ENCODE data around the gene DPH7. TPM values are rescaled to one million over a fixed set of nuclear protein-coding genes. Genes with fewer than 3 reads are reported as not detected.
"Not testable (repeated sequence)": the region's sequence is repeated elsewhere in the genome, so short reads cannot be mapped to it uniquely, and the experiment has no call there.

The DPH7 gene
- total RNA-seq, 1 experiment from 2014 or later: 54.4 TPM

DNA sequence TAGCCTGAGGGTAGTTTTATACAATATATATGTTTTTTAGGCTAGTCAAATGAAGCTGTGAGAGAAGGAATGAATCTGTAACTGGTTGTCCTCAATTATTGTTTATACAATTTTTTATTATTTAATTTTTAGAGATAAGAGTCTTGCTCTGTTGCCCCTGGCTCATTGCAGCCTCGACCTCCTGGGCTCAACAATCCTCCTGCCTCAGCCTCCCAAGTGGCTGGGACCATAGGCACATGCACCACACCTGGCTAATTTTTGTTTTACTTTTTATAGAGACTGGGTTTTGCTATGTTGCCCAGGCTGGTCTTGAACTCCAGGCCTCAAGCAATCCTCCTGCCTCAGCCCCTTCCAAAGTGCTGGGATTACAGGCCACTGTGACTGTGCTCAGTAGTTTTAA, 24.4 kb downstream of the DPH7 start:
- no peak overlapping the region for H3K27ac ChIP-seq (ENCODE audit: low read depth, low read length)
- intact Hi-C loops (cut with micrococcal nuclease): no loop called here
- TF ChIP-seq ELF1 (IDR thresholded peaks at IDR 0.05; ENCODE audit: borderline replicate concordance, low read depth): no peak
- no peak for TF ChIP-seq EZH2phosphoT487 (IDR thresholded peaks at IDR 0.05; ENCODE audit: borderline replicate concordance)
- TF ChIP-seq POLR2A (IDR thresholded peaks at IDR 0.05; ENCODE audit: borderline replicate concordance, extremely low read depth, insufficient read depth, insufficient read length): no peak
- no peak for TF ChIP-seq EZH2 (IDR thresholded peaks at IDR 0.05)
- TF ChIP-seq REST (IDR thresholded peaks at IDR 0.05; ENCODE audit: low read depth): no peak
- TF ChIP-seq FOSL1 (IDR thresholded peaks at IDR 0.05; ENCODE audit: low read depth): no peak
- H3K27me3 ChIP-seq (ENCODE audit: insufficient read depth, low read length): no peaks in the 10 kb centered on the region
- ATAC-seq (no peak), DNase-seq (ENCODE audit: low read depth, low spot score) (no peak)
- no peak overlapping the region for H2AFZ ChIP-seq (ENCODE audit: low read depth, low read length, poor library complexity, severe bottlenecking)
- no peaks in the 10 kb centered on the region for H3K9me2 ChIP-seq (ENCODE audit: insufficient read depth)
- no peaks in the 10 kb centered on the region for H3K9me3 ChIP-seq (ENCODE audit: control insufficient read depth in 1 of 2, insufficient read depth in 1 of 2, low read depth in 1 of 2, low read length in 2 of 2)
- RAD21 ChIA-PET (ENCODE audit: low non-redundant PET in 1 of 2, low total read pairs in 2 of 2, uncharacterized antibody in 2 of 2, unreplicated experiment in 2 of 2): no interaction called here
- H3K4me1 ChIP-seq (ENCODE audit: control insufficient read depth in 1 of 2, insufficient read depth in 2 of 2, low read length in 2 of 2): peaks cover 11 to 22% of the 10 kb centered on the region in 2 experiments
- peaks cover 8% of the 10 kb centered on the region; the same call in 1 of the 2 replicates for H4K20me1 ChIP-seq (ENCODE audit: insufficient read depth)
- POLR2A ChIA-PET: no interaction called here
- H3K9ac ChIP-seq (ENCODE audit: low read length): no peak overlapping the region
- CTCF ChIA-PET: interaction anchor here (0.9 kb wide), 1 partner anchor 19 kb away, joined by 3 read pairs; no protein-coding TSS in a partner anchor
- peaks cover 30% of the 10 kb centered on the region in 2 experiments; a peak in 3 of 4 replicates for H3K36me3 ChIP-seq (ENCODE audit: control insufficient read depth in 1 of 2, insufficient read depth in 2 of 2, low read length in 2 of 2)
- no TSS peak for BruUV-seq (replicated peaks)
- no peak overlapping the region for H3K4me2 ChIP-seq (ENCODE audit: low read length)
- H3K79me2 ChIP-seq (ENCODE audit: insufficient read depth, low read length): peaks cover 23% of the 10 kb centered on the region
- H3K4me3 ChIP-seq (replicated peaks in 1 of 2; ENCODE audit: low read depth in 1 of 2, low read length in 2 of 2): no peak overlapping the region

GRCh38 chr9:137553654-137554053, 25.1 kb downstream of the DPH7 start:
- CTCF ChIA-PET; intact Hi-C loops (cut with micrococcal nuclease); H3K9me3 ChIP-seq (ENCODE audit: control insufficient read depth in 1 of 2, insufficient read depth in 1 of 2, low read depth in 1 of 2, low read length in 2 of 2); H3K9me2 ChIP-seq (ENCODE audit: insufficient read depth); H2AFZ ChIP-seq (ENCODE audit: low read depth, low read length, poor library complexity, severe bottlenecking); H3K4me3 ChIP-seq (replicated peaks in 1 of 2; ENCODE audit: low read depth in 1 of 2, low read length in 2 of 2); H3K27ac ChIP-seq (ENCODE audit: low read depth, low read length); POLR2A ChIA-PET; ATAC-seq; H3K27me3 ChIP-seq (ENCODE audit: insufficient read depth, low read length); DNase-seq (ENCODE audit: low read depth, low spot score); H3K4me2 ChIP-seq (ENCODE audit: low read length); BruUV-seq (replicated peaks); H3K9ac ChIP-seq (ENCODE audit: low read length); H4K20me1 ChIP-seq (ENCODE audit: insufficient read depth); RAD21 ChIA-PET (ENCODE audit: low non-redundant PET in 1 of 2, low total read pairs in 2 of 2, uncharacterized antibody in 2 of 2, unreplicated experiment in 2 of 2): not testable (repeated sequence)
- peaks cover 23% of the 10 kb centered on the region for H3K79me2 ChIP-seq (ENCODE audit: insufficient read depth, low read length)
- peaks cover 30% of the 10 kb centered on the region in 2 experiments; a peak in 3 of 4 replicates for H3K36me3 ChIP-seq (ENCODE audit: control insufficient read depth in 1 of 2, insufficient read depth in 2 of 2, low read length in 2 of 2)
- H3K4me1 ChIP-seq (ENCODE audit: control insufficient read depth in 1 of 2, insufficient read depth in 2 of 2, low read length in 2 of 2): peaks cover 11 to 22% of the 10 kb centered on the region in 2 experiments

Measured in HCT116 (cell line).